ENCODE results near the gene FALEC. TPM values are rescaled to one million over a fixed set of nuclear protein-coding genes. Genes with fewer than 3 reads are reported as not detected.

FALEC gene
- total RNA-seq, 4 donors from 2014 or later: not detected

- Histone ChIP-seq H3K36me3 (peaks cover 0 to 4% (median 2%) of the 10 kb centered on the region in 4 donors), H3K4me3 (no peak overlapping the region), H3K27me3 (no peaks in the 10 kb centered on the region), H3K9me3 (no peaks in the 10 kb centered on the region), H3K4me1 (peaks cover 0 to 13% (median 9%) of the 10 kb centered on the region in 4 donors), H3K27ac (no peak overlapping the region)
- in situ Hi-C loops (cut with MboI; ENCODE audit: low pct_ligation_motif_present in 1 of 4, low pct_unique_long_range_greater_than_20kb in 1 of 4, low sequenced_read_pairs in 3 of 4) (no loop called here), intact Hi-C loops (cut with DNase I; ENCODE audit: low total_unique reads) (no loop called here)
- TF ChIP-seq POLR2AphosphoS5 (IDR thresholded peaks at IDR 0.05): no peak
- no peak for TF ChIP-seq EP300 (IDR thresholded peaks at IDR 0.05; ENCODE audit: low read depth)
- TF ChIP-seq, protein P1, sequence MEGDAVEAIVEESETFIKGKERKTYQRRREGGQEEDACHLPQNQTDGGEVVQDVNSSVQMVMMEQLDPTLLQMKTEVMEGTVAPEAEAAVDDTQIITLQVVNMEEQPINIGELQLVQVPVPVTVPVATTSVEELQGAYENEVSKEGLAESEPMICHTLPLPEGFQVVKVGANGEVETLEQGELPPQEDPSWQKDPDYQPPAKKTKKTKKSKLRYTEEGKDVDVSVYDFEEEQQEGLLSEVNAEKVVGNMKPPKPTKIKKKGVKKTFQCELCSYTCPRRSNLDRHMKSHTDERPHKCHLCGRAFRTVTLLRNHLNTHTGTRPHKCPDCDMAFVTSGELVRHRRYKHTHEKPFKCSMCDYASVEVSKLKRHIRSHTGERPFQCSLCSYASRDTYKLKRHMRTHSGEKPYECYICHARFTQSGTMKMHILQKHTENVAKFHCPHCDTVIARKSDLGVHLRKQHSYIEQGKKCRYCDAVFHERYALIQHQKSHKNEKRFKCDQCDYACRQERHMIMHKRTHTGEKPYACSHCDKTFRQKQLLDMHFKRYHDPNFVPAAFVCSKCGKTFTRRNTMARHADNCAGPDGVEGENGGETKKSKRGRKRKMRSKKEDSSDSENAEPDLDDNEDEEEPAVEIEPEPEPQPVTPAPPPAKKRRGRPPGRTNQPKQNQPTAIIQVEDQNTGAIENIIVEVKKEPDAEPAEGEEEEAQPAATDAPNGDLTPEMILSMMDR (IDR thresholded peaks at IDR 0.05): no peak
- TF ChIP-seq POLR2A (IDR thresholded peaks at IDR 0.05): no peak
- WGBS, 2 donors (ENCODE audit: low coverage in 1 of 2): 50 to 57% methylated on average over 4 of the region's 4 CpGs
- DNase-seq: no peak
Measured at GRCh38 chr1:150477733-150478132, 37.8 kb upstream of the FALEC start.

GRCh38 chr1:150479370-150479769 is 36.2 kb upstream of the FALEC start:
- Histone ChIP-seq H3K9me3 (no peaks in the 10 kb centered on the region), H3K36me3 (no peaks in the 10 kb centered on the region), H3K4me1 (peaks cover 0 to 13% (median 9%) of the 10 kb centered on the region in 4 donors), H3K27ac (no peak overlapping the region), H3K4me3 (no peak overlapping the region), H3K27me3 (no peaks in the 10 kb centered on the region)
- intact Hi-C loops (cut with DNase I; ENCODE audit: low total_unique reads) (no loop called here), in situ Hi-C loops (cut with MboI; ENCODE audit: low pct_ligation_motif_present in 1 of 4, low pct_unique_long_range_greater_than_20kb in 1 of 4, low sequenced_read_pairs in 3 of 4) (no loop called here)
- no peak for TF ChIP-seq POLR2AphosphoS5 (IDR thresholded peaks at IDR 0.05)
- TF ChIP-seq, protein P1 (IDR thresholded peaks at IDR 0.05): no peak
- TF ChIP-seq POLR2A (IDR thresholded peaks at IDR 0.05): no peak
- no peak for TF ChIP-seq EP300 (IDR thresholded peaks at IDR 0.05; ENCODE audit: low read depth)
- no peak for DNase-seq
- WGBS, 2 donors (ENCODE audit: low coverage in 1 of 2): 41 to 59% methylated on average over 4 of the region's 4 CpGs

- intact Hi-C loops (cut with DNase I; ENCODE audit: low total_unique reads) (loop anchor here (10.0 kb wide), 1 partner anchor 55 kb away; no protein-coding TSS in a partner anchor), in situ Hi-C loops (cut with MboI; ENCODE audit: low pct_ligation_motif_present in 1 of 4, low pct_unique_long_range_greater_than_20kb in 1 of 4, low sequenced_read_pairs in 3 of 4) (loop anchor here in 1 of 4 donors (10.0 kb wide), 1 partner anchor 55 kb away; no protein-coding TSS in a partner anchor)
- no peaks in the 10 kb centered on the region for H3K27me3 ChIP-seq
- H3K36me3 ChIP-seq: no peaks in the 10 kb centered on the region
- WGBS, 2 donors (ENCODE audit: low coverage in 1 of 2): 48 to 51% methylated on average over 2 of the region's 2 CpGs
- H3K27ac ChIP-seq: no peak overlapping the region
- H3K9me3 ChIP-seq: no peaks in the 10 kb centered on the region
- H3K4me1 ChIP-seq: peaks cover 0 to 13% (median 9%) of the 10 kb centered on the region in 4 donors
- TF ChIP-seq POLR2AphosphoS5 (IDR thresholded peaks at IDR 0.05): no peak
- TF ChIP-seq EP300 (IDR thresholded peaks at IDR 0.05; ENCODE audit: low read depth): no peak
- TF ChIP-seq POLR2A (IDR thresholded peaks at IDR 0.05): no peak
- TF ChIP-seq, protein P1 (IDR thresholded peaks at IDR 0.05): no peak
- DNase-seq: no peak
- no peak overlapping the region for H3K4me3 ChIP-seq
Measured at GRCh38 chr1:150479927-150480352, 35.6 kb upstream of the FALEC start.

GRCh38 chr1:150484431-150484830 is 31.1 kb upstream of the FALEC start:
- H3K4me3 ChIP-seq: no peak overlapping the region
- TF ChIP-seq, protein P1 (IDR thresholded peaks at IDR 0.05): no peak
- TF ChIP-seq EP300 (IDR thresholded peaks at IDR 0.05; ENCODE audit: low read depth) (no peak), POLR2AphosphoS5 (IDR thresholded peaks at IDR 0.05) (no peak), POLR2A (IDR thresholded peaks at IDR 0.05) (no peak)
- H3K36me3 ChIP-seq: no peaks in the 10 kb centered on the region
- peaks cover 0 to 8% (median 4%) of the 10 kb centered on the region in 4 donors for H3K4me1 ChIP-seq
- intact Hi-C loops (cut with DNase I; ENCODE audit: low total_unique reads): loop anchor here (10.0 kb wide), 1 partner anchor 50 kb away; no protein-coding TSS in a partner anchor
- 85 to 87% methylated on average over 4 to 5 of the region's 5 CpGs for WGBS, 2 donors (ENCODE audit: low coverage in 1 of 2)
- in situ Hi-C loops (cut with MboI; ENCODE audit: low pct_ligation_motif_present in 1 of 4, low pct_unique_long_range_greater_than_20kb in 1 of 4, low sequenced_read_pairs in 3 of 4): loop anchor here in 1 of 4 donors (10.0 kb wide), 1 partner anchor 50 kb away; no protein-coding TSS in a partner anchor
- no peak for DNase-seq
- no peaks in the 10 kb centered on the region for H3K9me3 ChIP-seq
- H3K27ac ChIP-seq: no peak overlapping the region
- no peaks in the 10 kb centered on the region for H3K27me3 ChIP-seq
